HepG2 (cell line): Measurements from ENCODE around the gene VPS13C. TPM values are rescaled to one million over a fixed set of nuclear protein-coding genes. Genes with fewer than 3 reads are reported as not detected.

Experiments
- ATAD3A ChIP-seq: sonication (generic); formaldehyde crosslinking; IDR thresholded peaks from 2 replicates; pipeline ENCODE4 v1.4.0; 2020; ENCODE audit warnings: missing genetic modification reagents
- BHLHE40 ChIP-seq: IDR thresholded peaks from 2 replicates; pipeline ENCODE4 v1.6.1; 2011; ENCODE audit warnings: low read length, improper control_type of control experiment
- CC2D1A ChIP-seq: sonication (generic); formaldehyde crosslinking; IDR thresholded peaks from 2 replicates; pipeline ENCODE4 v1.8.1; 2023; ENCODE audit warnings: mild to moderate bottlenecking, missing genetic modification reagents
- PAXIP1 ChIP-seq: sonication (generic); formaldehyde crosslinking; conservative IDR thresholded peaks from 2 replicates; pipeline ENCODE4 v1.4.0; 2020; ENCODE audit warnings: mild to moderate bottlenecking, missing genetic modification reagents, moderate library complexity
- PHF21A ChIP-seq: sonication (generic); formaldehyde crosslinking; IDR thresholded peaks from 2 replicates; pipeline ENCODE4 v1.5.0; 2020; ENCODE audit warnings: mild to moderate bottlenecking, missing genetic modification reagents
- PLRG1 ChIP-seq: fragments of 450-650 bp; conservative IDR thresholded peaks from 2 replicates; pipeline ENCODE4 v1.6.1; 2016
- ZBTB43 ChIP-seq: sonication (generic); formaldehyde crosslinking; conservative IDR thresholded peaks from 2 replicates; pipeline ENCODE4 v1.4.0; 2020; ENCODE audit warnings: missing genetic modification reagents
- ZGPAT ChIP-seq: IDR thresholded peaks from 2 replicates; pipeline ENCODE4 v1.6.1; 2016; ENCODE audit warnings: mild to moderate bottlenecking
- ZNF749 ChIP-seq: sonication (generic); formaldehyde crosslinking; IDR thresholded peaks from 2 replicates; pipeline ENCODE4 v1.8.0; 2022; ENCODE audit warnings: mild to moderate bottlenecking, missing genetic modification reagents, moderate library complexity, borderline replicate concordance
- polyA plus RNA-seq, 8 experiments: library from polyadenylated mRNA; depleted of rRNA in 3 of 8; stranded (reverse) in 7 of 8; unstranded in 1 of 8; fragments of >200 nt; fragmentation: Illumina TruSeq in 4 of 8; extraction: Trizol in 4 of 8; gene quantifications; 2 replicates each; pipeline versions ENCODE4 v1.2.1 to v1.2.3, GENCODE V29; 2011 to 2016; ENCODE audit warnings: low read depth in 4 of 8, missing spikeins in 1 of 8, mixed read lengths in 1 of 8; ENCODE audit not compliant: insufficient read depth in 1 of 8
- total RNA-seq, 5 experiments: library from RNA; depleted of rRNA; stranded (reverse); fragments of >200 nt; fragmentation: Illumina TruSeq; extraction: Trizol; gene quantifications; 2 replicates each; pipeline ENCODE4 v1.2.3, GENCODE V29; 2016; ENCODE audit warnings: low read depth in 1 of 5
- TF ChIP-seq, protein P1 (sequence below): sonication (generic); formaldehyde crosslinking; conservative IDR thresholded peaks from 2 replicates; pipeline ENCODE4 v1.5.0; 2020; ENCODE audit warnings: missing genetic modification reagents
- TF ChIP-seq, protein P2 (sequence below): sonication (generic); formaldehyde crosslinking; conservative IDR thresholded peaks from 2 replicates; pipeline ENCODE4 v1.4.0; 2020; ENCODE audit warnings: missing genetic modification reagents
- TF ChIP-seq, protein P3 (sequence below): sonication (generic); formaldehyde crosslinking; IDR thresholded peaks from 2 replicates; pipeline ENCODE4 v1.4.0; 2020; ENCODE audit warnings: missing genetic modification reagents, borderline replicate concordance

The VPS13C gene
- total and polyA plus RNA-seq, 2 of the 13 experiments (the other 11 are each of a cell fraction or from before 2014, with no cell fraction given): 10.9 to 26.8 TPM

DNA sequence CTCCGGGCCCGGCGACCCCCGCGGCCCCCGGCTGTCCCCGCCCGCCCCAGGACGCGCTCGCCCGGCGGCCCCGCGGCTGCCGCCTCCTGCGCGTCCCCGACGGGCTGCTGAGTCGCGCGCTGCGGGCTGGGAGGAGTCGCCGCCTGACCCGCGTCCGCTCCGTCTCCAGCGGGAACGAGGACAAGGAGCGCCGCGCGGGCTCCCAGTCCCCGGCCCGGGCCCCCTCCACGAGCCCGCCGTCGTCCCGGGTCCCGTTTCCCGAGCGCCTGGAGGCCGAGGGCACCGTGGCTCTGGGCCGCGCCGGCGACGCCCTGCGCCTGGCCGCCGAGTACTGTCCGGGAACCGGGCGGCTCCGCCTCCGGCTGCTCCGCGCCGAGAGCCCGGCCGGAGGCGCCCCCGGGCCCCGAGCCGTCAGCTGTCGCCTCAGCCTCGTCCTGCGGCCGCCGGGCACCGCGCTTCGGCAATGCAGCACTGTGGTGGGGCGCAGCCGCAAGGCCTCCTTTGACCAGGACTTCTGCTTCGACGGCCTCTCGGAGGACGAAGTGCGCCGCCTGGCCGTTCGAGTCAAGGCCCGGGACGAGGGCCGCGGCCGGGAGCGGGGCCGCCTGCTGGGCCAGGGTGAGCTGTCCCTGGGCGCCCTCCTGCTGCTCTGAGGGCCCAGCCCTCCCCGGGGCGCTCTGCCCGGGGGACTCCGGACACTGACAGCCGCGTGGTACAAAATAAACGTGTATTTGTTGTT, 8.0 kb upstream of the VPS13C start (continued):
- TF ChIP-seq PAXIP1 (CRISPR knock-in tag): no peak
- no peak for TF ChIP-seq ZGPAT (CRISPR knock-in tag)
- TF ChIP-seq BHLHE40: no peak
- no peak for TF ChIP-seq ATAD3A (CRISPR knock-in tag)
- TF ChIP-seq PLRG1: no peak
- no peak for TF ChIP-seq ZNF749 (CRISPR knock-in tag)
- no peak for TF ChIP-seq CC2D1A (CRISPR knock-in tag)
- TF ChIP-seq PHF21A (CRISPR knock-in tag): no peak
- TF ChIP-seq, protein P1, sequence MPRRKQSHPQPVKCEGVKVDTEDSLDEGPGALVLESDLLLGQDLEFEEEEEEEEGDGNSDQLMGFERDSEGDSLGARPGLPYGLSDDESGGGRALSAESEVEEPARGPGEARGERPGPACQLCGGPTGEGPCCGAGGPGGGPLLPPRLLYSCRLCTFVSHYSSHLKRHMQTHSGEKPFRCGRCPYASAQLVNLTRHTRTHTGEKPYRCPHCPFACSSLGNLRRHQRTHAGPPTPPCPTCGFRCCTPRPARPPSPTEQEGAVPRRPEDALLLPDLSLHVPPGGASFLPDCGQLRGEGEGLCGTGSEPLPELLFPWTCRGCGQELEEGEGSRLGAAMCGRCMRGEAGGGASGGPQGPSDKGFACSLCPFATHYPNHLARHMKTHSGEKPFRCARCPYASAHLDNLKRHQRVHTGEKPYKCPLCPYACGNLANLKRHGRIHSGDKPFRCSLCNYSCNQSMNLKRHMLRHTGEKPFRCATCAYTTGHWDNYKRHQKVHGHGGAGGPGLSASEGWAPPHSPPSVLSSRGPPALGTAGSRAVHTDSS (CRISPR knock-in tag): no peak
- TF ChIP-seq, protein P2, sequence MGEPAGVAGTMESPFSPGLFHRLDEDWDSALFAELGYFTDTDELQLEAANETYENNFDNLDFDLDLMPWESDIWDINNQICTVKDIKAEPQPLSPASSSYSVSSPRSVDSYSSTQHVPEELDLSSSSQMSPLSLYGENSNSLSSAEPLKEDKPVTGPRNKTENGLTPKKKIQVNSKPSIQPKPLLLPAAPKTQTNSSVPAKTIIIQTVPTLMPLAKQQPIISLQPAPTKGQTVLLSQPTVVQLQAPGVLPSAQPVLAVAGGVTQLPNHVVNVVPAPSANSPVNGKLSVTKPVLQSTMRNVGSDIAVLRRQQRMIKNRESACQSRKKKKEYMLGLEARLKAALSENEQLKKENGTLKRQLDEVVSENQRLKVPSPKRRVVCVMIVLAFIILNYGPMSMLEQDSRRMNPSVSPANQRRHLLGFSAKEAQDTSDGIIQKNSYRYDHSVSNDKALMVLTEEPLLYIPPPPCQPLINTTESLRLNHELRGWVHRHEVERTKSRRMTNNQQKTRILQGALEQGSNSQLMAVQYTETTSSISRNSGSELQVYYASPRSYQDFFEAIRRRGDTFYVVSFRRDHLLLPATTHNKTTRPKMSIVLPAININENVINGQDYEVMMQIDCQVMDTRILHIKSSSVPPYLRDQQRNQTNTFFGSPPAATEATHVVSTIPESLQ: no peak
- TF ChIP-seq, protein P3, sequence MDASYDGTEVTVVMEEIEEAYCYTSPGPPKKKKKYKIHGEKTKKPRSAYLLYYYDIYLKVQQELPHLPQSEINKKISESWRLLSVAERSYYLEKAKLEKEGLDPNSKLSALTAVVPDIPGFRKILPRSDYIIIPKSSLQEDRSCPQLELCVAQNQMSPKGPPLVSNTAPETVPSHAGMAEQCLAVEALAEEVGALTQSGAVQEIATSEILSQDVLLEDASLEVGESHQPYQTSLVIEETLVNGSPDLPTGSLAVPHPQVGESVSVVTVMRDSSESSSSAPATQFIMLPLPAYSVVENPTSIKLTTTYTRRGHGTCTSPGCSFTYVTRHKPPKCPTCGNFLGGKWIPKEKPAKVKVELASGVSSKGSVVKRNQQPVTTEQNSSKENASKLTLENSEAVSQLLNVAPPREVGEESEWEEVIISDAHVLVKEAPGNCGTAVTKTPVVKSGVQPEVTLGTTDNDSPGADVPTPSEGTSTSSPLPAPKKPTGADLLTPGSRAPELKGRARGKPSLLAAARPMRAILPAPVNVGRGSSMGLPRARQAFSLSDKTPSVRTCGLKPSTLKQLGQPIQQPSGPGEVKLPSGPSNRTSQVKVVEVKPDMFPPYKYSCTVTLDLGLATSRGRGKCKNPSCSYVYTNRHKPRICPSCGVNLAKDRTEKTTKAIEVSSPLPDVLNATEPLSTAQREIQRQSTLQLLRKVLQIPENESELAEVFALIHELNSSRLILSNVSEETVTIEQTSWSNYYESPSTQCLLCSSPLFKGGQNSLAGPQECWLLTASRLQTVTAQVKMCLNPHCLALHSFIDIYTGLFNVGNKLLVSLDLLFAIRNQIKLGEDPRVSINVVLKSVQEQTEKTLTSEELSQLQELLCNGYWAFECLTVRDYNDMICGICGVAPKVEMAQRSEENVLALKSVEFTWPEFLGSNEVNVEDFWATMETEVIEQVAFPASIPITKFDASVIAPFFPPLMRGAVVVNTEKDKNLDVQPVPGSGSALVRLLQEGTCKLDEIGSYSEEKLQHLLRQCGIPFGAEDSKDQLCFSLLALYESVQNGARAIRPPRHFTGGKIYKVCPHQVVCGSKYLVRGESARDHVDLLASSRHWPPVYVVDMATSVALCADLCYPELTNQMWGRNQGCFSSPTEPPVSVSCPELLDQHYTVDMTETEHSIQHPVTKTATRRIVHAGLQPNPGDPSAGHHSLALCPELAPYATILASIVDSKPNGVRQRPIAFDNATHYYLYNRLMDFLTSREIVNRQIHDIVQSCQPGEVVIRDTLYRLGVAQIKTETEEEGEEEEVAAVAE (CRISPR knock-in tag): no peak
- no peak for TF ChIP-seq ZBTB43 (CRISPR knock-in tag)
